NCI-H2227 treated with DMSO at 0.1 percent for 48 hours (cell line): ENCODE measurements around the gene KHDRBS2.

ENCODE experiments used
- DNase-seq: peaks from one replicate; lab custom pipeline; 2025; lab: John Stamatoyannopoulos, UW

KHDRBS2 gene

DNA sequence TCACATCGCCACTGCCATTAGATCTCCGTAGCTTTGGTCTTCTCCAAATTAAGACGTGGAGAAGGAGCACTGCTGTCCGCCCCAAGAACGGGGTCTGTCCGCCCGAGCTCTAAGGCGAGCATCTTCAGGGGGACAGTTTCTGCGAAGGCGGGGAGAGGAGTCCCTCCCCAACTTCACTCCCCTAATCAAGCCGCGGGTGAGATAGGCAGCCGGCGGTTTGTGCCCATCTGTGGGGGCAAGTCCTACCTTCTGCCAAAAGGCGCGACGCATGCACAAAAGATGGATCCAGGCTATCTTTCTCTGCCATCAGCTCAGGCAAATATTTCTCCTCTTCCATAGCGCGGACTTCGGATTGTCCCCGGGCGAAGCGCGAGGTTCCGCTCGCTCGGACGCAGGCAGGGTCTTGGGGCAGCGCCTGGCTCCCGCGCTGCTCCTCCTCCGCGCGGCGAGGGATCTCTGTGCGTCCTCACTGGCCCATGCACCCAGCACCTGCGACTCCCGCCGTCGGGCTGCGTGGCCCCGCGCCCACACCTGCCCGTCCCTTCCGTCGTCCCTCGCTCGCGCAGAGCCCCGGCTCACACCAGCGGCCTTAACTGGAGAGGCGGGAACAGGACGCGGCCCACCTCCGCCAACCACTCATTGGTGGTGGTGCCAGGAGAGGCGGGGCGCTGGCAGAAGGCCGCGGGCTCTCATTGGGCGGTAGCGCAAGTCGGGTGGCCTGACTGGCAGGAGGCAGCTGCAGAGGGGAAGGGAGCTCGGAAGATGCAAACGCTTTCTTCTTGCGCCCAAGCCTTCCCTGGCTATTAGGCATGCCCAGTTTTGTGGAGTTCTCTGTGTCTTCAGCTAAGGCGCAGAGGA is at the start of gene KHDRBS2:
TSS of gene KHDRBS2 (minus strand) at position 614 of the 858 bp plus-strand sequence.
- DNase-seq = peak; percentile 88

DNA sequence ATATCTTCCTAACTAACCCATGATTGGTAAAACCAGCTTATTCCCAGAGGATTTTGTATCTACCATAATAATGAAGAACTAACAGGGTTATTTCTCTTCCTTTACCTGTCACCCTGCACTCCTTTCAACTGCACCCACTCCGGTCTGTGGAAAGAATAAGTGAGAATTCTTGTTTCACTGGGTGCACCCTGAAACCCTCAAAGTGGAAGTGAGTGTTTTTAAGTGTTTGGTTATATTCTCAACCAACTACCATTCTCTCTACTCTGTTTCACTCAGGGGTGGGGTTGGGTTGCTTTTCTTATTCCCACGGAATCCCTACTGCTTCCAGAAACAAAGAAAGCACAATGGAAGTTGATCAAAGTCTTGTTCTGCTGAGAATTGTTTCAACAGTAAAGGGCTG is 42.6 kb upstream of the KHDRBS2 start:
- DNase-seq = no peak

DNA sequence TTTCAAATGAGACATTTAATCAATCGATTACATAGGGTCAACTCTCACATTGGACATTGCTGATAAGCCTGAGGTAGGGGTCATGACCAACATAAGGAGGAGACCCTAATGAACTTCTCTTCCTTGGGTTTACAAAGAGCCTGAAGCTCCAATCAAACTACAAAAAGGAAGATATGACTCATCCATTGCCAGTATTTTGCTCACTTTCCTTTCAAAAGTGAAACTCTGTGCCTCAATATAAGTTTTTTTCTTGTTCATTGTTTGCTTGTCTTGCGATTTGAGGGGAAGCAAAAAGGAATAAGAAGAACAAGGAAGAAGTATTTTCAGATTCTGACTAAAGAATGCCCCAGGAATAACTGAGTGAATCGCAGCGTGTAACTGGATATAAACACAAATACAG is 38.8 kb upstream of the KHDRBS2 start:
- no peak for DNase-seq

DNA sequence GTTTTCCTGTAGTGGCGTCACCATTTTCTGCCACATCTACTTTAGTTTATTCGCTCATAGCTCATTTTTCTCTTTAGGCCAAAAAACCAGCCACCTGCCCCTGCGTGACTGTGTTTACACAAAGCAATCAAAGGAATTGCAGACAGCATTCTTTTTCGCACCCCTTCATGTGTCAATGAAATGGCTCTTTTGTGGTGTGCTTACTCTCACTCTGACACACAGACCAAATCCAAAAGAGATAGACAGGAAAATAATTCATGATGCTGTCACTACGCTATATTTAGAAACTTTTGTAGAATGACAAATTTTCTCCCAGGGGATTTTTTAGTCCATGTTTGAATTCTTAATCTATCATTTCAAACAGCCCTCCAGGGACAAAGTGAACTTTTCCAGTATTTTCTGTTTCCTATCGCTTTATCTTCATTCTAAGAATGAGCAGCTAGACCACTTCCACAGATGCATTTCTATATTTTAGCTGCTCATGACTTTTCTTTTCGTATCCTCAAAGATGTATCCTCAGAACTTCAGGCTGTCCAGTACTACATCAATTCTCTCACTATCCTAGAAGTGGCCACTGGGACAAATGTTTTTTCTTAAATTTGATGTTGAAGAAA is 37.9 kb upstream of the KHDRBS2 start:
- DNase-seq = no peak

DNA sequence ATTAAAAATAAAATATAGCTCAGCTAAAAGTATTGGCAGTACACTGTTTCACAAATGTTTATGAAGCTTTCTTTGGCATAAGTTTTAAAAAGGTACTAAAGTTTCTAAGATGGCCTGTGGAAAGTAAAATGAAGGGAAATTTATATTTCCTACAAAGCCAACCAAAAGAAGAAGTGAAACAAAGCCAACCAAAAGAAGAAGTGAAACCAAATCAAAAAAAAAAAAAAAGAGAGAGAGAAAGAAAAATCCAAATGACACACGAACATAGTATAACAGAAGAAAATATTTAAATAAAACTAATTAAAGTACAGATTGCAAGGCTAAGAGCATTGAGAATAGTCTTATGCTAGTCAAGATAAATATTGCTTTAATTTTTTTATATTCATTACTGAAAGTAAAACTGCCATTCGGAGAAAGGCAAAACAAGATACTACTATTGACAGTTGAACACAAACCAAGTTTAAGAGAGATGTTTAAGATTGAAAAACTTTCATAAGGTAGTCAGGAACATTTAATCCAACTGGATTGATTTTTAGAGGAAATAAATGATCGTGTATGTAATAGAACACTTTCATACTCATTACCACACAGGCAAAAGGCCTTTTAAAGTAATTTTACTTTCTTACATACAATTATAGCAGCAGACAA is 12.8 kb upstream of the KHDRBS2 start:
- no peak for DNase-seq

DNA sequence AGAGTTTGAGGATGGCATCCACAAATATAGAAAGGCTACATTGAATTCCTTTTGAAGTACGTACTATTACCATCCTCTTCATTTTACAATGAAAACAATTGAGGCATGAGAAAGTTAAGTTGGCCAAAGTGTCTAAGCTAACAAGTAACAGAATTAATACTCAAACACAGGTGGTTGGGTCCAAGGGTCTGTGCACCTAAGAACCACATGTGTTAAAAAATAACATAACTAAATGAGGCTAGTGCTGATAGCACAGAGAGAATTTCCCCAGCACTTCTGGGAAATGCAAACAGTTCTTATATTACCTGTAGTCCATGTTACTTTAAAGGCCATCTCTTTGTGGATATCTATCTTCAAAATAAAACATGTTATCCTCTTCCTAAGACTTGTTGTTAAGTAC is 10.5 kb upstream of the KHDRBS2 start:
- no peak for DNase-seq

DNA sequence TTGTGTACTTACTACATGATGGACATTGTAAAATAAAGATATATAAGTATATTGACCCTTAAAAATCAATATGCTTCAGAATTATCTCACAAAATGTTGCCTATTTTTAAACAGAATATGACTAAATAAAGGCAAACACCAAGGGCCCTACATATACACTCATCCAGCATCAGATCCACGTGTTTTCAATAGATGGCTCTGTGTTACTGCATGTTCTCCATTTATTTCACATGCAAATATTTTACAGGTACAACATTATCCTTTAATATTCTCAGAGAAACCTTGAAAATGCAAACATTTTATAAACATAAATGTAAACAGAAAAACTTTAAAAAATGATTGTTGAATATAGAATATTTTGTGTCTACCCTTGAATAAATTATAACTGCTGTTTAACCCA is 2.9 kb upstream of the KHDRBS2 start:
- no peak for DNase-seq

DNA sequence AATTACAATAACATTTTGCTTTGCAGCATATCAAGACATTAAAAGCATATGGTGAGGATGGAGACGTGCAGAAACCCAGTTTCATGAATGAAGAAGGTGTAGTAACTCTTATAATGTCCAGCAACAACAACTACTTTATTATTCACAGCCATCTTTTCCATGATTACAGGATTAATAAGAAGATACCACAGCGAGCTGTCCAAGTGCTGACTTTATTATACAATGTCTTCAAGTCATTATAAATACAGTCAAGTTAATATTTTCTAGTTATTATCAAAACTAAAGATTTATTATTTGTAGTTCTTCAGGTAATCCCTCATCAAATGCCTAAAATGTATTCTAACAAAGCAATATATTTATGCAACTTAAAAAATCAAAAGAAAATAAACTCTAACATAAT is 2.5 kb upstream of the KHDRBS2 start:
- no peak for DNase-seq

DNA sequence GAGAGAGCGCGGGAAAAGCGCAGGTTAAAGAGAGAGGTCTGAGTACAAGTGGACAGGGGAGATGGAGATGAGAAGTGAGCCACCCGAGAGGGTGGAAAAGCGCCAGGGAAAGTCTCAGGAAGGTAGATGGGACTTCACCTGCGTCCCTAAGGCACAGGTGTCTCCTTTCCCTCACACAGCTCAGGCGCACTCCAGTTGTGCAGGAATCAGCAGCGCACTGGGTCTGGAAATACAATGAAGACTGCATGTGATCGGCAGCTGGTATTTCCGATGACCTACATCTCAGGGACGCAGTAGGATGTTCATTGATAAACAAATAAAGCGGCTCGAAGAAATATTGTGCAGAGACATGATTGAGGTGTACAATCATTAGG is 432 bp upstream of the KHDRBS2 start:
- peak; percentile 58 for DNase-seq

DNA sequence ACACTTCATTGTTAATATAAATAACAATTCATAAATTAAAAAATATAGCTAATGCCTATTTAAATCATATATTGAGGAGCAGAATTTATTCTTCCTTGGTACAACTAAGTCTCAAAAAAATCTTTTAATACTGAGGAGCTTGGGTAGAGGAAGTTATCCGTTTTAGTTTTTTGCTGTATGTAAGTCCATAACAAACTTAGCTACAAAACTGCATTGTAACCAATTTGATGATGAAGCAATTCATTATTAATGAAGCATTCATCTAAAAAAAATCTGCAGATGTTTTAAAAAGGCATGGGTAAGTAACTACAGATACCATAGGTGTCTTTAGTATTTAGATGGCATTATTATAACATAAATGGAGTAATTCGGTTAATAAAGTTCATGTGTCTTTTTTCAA is 1.3 kb downstream of the KHDRBS2 start:
- no peak for DNase-seq

DNA sequence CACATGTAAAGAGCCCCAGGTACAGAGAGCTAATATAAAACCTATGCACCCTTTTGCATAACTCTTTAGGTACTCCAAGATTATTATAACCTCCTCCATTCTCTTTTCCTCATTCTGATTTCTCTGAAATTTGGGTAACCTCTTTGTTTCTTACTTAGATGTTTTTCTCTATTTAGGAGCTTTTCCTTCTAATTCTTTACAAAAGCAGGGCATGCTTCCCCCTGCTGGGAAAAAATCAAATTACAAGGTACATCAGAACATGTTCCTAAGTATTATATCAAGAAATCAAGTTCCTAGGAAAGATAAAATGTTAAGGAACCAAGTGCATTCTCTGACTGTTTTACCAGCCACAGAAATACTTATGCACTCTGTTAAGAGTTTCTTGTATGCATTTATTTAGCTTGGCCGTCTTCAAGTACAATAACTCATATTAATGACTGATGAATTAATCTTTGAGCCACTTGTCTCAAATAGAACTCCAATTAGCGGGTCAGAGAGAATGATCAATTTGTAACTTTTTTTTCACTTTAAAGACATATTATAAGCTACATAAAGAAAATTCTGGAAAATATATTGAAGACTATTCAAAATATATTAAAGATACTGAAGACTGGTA is 2.1 kb downstream of the KHDRBS2 start:
- DNase-seq = peak; percentile 23

DNA sequence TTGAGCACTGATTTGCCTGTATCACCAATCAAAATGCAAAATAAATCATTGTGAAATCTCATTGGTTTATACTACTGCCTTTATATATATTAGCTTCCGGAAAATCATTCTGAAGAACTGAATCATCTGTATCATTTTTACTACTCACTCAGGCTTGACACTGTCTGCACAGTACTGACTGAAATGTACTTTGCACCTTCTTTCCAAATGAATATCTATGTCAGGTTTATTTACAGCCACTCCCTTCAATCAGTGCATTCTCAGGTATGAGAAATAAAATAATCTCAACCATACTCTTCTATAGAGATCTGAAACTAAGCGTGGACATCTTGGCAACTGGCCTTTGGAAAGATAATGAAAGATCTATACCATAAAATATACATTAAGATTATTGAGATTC is 2.7 kb downstream of the KHDRBS2 start:
- DNase-seq = no peak

DNA sequence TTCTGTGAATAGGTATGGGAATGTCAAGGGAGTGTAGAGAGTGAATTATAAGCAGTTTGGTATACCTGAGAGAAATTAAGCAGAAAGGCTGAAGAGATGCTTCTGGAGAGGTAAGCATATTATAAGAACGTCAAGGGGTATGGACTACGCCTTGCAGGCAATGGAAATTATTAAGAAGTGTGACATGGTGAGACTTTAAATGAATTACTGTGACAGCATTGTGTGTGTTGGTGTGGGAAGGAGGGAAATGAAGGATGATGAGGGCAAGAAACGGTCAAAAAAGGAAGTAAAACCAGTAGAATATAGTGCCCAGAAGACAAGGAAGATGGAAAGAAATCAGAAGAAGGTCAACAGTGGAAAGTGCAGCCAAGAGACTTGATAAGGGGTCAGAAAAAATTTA is 5.9 kb downstream of the KHDRBS2 start:
- no peak for DNase-seq

DNA sequence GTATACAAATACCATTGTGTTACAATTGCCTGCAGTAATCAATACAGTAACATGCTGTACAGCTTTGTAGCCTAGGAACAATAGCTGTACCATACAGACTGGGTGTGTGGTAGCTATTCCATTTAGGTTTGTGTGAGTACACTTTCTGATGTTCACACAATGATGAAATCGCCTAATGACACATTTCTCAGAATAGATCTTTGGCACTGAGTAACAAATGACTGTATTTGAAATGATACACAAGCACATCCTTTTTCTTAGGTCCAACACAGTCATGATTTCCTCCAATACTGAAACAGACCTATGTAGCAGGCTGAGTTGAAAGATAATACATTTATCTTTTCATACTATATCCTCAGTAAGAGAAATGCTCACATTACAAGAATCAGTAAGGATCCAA is 13.9 kb downstream of the KHDRBS2 start:
- no peak for DNase-seq

DNA sequence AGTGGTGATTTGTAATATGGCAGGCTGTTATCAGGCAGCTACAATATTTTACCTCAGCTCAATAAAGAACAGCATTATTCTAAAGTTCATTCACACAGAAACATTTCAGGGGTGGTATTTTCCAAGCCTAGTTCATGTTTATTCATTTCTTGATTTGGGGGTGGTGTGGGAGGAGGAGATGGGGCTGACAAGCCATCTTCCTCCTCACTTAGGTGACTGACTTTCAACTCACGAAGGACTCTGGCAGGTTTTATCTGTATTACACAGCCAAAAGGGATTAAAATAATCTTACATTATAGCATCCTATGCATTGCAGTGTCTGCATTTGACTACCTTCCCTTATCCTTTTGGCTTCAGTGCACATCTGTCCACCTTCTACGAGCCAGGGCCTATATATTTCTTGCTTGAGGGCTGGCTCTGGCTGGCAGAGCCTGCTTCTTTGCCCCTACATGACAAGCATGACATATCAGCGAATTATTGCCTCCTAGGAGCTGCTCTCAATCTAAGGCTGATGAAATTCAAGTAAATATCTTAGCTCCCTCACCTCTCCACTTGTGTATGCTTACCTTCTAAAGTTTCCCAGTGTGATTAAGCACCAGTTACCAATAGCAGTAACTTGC is 20.0 kb downstream of the KHDRBS2 start:
- DNase-seq = no peak

DNA sequence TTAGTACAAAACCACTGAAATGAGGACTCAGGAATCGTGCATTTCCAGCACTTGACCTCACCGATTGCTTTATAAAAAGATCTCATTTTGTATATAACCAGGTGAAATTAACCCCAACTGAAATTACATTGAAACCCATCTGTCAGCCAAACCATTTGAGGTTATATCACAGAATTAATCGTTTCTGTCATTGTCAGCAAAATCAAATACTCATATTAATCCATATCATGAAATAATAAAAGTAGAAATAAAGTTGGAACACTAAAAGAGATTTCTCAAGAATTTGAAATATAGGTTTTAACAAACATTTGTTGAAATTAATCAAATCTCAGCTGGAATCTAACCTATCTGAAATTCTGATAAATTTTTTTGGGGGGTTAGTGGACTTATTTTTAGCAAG is 23.7 kb downstream of the KHDRBS2 start:
- DNase-seq = no peak

DNA sequence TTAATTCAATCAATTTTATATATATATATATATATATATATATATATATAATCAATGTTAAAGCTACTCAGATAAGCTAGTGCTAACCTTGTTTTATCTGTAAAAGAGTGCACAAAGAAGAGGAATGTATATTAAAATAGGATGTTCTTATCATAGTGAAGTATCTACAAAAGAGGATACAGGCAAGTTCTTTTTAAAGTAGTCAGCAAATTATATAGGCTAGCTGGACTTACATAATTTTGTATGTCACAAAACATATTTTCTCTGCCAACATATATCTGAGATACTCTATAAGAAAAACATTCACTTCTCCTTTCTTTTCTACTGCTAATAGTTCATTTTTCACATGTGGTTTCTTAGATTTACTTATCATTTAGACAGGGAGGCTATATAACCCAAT is 39.9 kb downstream of the KHDRBS2 start:
- no peak for DNase-seq

DNA sequence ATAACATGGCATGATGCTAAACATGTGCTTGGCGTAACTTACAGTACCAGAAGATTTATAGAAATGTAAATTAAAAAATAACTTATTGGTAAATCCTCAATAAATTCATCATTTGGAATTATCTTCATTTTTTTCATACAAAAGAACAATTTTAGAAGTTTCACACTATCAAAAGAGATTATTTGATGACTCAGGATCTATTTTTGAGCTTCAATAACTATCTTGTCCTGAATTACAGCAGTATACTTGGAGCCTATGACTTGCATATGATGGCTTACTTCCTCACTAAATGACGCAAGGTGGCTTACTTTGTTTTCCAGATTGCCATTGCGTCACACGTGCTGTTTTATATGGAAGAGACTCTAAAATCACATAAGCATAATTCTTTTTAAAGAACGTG is 49.2 kb downstream of the KHDRBS2 start:
- no peak for DNase-seq

DNA sequence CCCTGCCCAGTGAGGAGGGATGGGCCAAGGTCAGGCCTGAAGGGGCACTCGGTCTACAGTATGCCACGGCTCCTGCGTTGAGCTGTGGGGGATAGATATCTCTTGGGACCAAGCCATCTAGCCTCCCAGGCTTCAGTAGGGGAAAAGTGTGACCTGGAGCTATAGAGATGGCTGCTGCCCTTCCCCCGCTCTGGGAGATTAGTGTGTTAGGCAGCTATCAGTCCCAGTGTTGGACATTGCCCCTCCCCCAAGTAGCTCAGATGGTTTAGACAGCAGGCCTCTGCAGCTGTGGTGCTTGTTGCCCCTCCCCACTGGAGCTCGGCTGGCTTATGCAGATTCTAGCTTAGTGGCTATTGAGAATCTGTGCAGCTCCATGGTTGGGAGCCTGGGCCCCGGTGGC is 56.8 kb downstream of the KHDRBS2 start:
- DNase-seq = no peak

DNA sequence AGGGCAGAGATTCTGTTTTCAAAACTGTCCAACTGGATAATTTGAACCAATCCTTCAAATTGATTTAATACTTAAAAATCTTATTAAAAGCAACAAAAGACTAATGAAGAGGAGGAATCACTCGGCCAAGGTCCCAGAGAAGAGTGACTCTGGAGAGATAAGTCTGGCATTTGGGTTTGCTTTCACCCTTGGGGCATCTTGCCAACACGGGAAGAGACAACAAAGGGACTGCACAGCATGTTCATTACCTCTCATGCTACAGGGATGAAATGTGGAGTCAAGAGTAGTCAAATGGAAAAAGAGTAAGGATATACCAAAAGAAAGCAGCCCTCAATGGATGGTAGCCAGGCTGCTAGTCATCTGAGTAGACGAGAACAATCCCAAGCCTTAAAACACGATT is 68.2 kb downstream of the KHDRBS2 start:
- no peak for DNase-seq

DNA sequence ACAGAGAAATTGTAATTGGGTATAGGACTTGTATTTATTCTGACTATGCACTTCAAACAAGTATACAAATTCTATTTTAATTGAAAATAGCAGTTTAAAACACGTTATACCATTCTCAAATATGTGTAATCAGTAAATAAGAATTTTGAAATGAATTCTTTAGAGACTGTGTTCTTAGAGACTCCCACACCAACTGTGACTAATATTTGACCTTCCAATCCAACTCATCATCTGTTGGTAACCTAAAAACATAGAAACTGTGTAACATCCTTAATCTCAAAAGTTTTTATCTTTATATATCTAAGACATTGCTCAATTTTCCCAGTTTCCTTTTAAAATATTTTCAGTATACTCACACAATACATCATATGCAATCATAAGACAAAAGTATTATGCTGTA is 83.9 kb downstream of the KHDRBS2 start:
- no peak for DNase-seq

DNA sequence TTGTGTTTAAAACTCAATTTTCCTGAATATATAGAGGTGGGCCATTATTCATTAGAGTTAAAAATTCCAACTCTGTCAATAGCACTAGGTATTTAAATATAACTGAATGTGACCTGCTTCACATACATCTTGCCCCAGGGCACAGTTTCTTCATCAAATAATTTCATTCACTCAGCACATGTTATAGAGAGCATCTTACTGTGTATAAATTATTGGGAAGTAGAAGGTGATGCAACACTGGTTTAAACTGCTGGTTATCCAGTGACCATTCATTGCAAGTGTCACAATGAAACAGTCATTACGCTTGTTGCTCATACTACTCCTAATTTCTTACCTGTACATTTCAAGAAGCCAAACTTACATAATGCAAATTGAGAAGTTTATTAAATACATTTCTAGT is 93.4 kb downstream of the KHDRBS2 start:
- DNase-seq = no peak
